GM18868 (cell line): ENCODE data around the gene TCOF1.

Experiments
- ATAC-seq: cut with Tn5 transposase; IDR thresholded peaks from one replicate; pipeline ENCODE4 v1.9.1; 2021; ENCODE audit warnings: mild to moderate bottlenecking, moderate library complexity; ENCODE audit not compliant: unreplicated experiment

Gene TCOF1

DNA sequence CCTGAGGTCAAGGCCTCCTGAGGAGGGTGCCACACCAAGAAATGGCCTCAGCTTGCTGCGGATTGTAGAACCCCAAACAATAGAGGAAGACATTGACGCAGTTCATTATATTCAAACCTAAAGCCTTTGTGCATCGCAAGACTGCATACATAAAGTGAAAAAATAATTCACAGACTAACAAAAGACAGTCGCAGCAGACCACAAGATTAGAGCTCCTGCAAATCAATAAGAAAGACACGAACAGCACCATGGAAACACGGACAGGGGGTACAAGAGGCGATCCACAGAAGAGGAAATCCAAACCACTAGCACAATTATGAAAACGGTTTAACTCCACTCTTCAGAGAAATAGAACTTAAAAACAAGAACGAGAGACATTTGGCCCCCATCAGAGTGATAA lies 10.0 kb upstream of the TCOF1 start:
- ATAC-seq: no peak

- no peak for ATAC-seq
These were observed 7.7 kb upstream of the TCOF1 start for GRCh38 chr5:150349681-150350275.

DNA sequence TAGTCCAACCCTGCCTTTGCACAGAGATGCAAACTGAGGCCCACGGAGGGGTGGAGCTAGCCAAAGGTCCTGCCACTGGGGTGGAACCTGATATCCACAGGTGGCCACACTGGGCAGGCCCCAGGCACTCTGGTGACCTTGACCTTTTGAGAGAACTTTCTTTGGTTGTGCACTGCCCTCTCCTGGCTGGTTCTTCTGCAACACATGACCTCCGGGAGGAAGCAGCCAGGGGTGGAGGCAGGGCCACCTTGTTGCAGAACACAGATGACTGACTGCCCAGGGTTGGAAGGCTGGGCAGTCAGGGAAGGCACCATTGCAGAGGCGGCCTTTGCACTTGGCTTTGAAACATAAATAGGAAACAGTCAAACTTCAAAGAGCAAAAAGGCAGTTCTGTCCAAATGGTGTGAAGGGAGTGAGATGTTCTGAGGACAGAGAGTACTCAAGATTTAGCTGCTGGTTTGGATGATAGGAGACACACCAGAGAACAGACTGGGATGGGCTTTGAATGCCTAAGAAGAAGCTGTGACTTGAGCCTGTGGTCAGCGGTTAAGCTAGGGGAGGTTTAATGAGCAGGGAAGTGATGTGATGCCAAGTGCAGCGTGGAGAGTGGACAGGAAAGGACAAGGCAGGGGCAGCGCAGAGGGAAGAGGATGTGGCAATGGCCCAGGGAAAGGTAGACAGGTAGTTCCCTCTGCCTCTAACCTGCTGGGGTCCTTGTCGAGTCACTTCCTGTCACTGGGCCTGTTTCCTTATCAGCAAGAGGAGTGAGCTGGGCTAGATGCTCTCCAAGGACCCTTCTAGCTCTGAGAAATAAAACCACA lies 6.8 kb upstream of the TCOF1 start:
- ATAC-seq: peak; percentile 59

GRCh38 chr5:150352244-150353031 lies 5.1 kb upstream of the TCOF1 start:
- ATAC-seq: no peak

DNA sequence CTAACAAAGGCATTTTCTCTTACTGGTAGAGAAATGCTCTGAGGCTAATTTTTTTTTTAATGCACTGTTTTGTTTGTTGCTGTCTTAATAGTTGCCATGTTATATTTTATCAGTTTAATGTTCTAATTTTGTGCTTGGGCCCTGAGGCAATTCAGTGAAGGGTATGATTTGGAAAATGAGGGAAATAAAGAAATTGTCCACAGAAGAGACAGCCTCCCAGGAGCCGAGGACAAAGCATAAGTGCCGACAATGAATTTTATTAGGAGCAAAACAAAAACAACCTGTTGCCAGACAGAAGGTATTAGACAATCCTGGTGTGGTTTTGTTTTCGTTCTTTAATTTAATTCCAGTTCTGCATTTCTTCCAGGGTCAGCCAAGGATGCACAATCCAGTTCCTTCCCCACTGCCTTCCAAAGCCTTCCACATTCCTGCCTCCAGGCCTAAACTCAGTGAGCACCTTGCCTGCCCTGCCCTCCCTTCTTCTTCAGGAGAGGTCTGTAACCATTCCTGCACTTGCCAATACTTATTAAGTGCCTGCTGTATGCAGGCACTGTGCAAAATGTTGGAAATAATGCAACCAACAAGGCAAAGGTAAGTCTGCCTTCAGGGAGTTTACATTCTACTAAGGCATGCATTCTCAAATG lies 4.3 kb upstream of the TCOF1 start:
- no peak for ATAC-seq

DNA sequence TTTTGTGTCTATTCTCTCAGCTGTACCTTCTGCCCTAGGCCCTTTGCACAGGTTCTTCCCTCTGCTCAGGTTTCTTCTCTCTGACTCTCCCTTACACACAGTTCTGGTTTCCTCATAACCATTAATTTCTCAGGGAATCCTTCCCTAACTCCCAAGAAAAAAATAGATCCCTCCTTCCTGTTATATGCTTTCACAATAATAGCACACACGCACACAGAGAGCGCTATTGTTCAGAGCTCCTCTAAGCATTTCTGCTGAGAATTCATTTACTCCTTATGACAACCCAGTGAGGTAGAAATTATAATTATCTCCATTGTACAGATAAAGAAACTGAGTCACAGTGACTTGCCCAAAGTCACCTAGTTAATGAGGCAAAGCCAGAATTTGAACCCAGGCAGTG lies 1.7 kb upstream of the TCOF1 start:
- no peak for ATAC-seq

DNA sequence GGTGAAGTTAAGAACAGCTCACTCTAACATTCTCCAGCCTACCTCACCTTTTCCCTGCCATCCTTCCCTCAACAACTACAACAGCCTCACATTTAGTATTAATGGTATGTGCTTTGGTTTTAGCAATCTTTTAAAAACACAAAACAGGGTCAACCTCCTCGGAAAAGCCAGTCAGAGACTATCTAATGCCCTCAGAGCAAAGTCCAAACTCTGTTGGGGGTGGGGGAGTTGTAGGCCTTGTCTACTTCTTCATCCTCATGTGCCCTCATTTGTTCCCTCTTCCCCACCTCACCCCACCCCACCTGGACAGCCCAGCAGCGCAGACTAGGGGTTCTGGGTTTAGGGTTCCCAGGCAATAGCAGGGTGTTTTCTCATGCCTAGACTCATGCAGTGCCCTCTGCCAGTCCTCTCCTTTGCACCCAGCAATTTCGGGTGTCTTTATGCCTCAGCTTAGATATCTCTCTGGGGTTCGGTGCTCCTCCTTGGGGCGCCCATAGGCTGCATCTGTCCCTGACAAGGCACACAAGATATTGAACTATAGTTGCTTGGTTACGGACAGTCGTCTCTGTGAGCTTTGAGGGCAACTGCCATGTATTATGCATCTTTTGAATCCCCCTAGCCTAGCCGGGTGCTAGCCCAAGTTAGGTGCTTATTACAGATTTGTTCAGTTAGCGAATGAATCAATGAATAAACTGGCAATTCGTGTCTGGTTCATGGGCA lies 762 bp upstream of the TCOF1 start:
- ATAC-seq: no peak

DNA sequence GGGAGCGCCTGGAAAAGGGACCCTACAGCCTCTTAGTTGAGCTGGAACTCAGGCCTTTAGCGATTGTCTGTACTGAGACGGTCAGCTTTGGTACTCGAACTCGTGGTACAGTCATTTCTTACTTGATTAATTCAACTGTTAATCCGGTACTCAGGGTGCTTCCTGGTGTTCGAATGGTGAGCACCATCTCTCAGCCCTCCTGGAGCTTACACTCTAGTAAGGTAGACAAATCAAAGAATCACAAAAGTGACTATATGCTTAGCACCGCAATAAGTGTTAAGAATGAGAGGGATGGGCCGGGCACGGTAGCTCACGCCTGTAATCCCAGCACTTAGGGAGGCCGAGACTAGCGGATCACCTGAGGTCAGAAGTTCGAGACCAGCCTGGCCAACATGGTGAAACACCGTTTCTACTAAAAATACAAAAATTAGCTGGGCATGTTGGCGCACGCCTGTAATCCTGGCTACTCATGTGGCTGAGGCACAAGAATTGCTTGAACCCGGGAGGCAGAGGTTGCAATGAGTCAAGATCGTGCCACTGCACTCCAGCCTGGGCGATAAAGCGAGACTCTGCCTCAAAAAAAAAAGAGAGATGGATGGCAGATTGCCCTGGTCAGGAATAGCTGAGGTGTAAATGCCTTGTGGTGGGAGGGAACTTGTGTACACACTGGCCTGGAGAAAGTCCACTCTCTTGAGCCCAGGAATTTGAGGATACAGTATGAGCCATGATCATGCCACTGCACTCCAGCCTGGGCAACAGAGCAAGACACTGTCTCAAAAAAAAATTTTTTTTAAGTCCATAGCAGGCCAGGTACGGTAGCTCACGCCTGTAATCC lies 981 bp downstream of the TCOF1 start:
- ATAC-seq: no peak

DNA sequence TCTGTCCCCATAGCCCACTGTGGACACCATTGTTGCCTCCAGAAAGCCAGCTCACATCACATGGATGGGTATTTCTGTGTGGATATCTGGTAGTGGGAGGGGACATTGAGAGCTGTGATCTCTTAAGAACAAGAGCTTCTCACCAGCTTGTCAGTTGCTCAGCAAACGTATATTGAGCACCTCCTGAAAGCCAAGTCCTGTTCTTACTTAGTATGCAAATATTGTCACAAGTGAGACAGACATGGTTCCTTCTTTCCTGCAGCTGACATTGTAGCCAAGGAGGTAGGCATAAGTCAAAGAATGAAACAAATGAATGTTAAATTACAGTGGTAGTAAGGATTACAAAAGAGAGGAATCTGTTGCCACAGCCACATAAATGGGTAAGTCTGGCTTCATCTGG lies 3.8 kb downstream of the TCOF1 start:
- ATAC-seq: peak; percentile 24

DNA sequence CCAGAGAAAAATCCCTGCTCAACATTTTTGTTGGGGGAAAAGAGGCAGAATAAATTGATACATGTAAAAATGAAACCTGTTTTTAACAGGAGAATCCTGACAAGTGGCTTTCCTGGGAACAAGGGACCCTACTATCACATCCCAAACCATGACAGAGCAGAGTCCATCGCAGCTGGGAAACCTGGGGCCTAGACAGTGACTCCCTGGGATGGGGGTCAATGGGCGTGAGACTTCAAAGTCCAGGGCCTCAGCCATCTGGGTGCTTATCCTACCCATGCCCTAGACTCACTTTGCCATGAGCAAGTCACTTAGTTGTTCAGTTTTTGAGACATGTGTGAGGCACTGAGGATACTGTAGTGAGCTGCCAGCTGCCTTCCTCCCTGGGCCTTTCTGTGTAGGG lies 5.7 kb downstream of the TCOF1 start:
- no peak for ATAC-seq

DNA sequence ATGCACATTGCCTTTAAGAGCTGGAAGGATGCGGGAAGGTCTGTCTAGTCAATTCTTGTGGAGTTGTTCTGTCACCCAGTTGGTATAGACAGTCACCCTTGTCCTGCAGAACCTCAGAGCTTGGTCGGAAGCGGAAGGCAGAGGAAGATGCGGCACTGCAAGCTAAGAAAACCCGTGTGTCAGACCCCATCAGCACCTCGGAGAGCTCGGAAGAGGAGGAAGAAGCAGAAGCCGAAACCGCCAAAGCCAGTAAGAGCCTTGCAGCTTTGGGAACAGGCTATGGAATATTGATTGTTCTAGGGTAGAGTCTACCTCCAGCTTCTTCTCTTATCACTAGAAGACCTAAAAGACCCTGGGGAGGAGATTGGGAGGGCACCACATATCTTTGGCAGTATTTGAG lies 6.5 kb downstream of the TCOF1 start:
- ATAC-seq: no peak

GRCh38 chr5:150368526-150368925 lies 11.0 kb downstream of the TCOF1 start:
- ATAC-seq: no peak

DNA sequence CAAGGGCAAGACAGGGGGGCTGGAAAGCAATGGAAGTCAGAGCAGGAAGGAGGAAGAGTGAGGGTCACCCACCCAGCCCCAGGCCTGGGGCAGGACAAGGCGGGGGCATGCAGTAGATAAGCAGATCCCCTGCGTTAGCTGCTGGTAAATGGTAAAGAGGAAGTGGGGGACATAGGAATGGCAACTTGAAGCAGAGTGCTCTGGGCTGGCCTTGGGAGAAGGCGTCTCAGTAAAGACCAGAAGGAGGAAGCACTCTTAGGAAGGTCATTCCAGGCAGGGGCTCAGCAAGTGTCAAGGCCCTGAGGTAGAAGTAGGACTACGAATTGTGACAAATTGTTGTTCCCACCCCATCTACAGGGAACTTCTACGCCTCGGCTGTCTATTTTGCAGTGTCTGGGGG lies 15.1 kb downstream of the TCOF1 start:
- no peak for ATAC-seq

- ATAC-seq: no peak
These were observed 17.2 kb downstream of the TCOF1 start for GRCh38 chr5:150374651-150375050.

DNA sequence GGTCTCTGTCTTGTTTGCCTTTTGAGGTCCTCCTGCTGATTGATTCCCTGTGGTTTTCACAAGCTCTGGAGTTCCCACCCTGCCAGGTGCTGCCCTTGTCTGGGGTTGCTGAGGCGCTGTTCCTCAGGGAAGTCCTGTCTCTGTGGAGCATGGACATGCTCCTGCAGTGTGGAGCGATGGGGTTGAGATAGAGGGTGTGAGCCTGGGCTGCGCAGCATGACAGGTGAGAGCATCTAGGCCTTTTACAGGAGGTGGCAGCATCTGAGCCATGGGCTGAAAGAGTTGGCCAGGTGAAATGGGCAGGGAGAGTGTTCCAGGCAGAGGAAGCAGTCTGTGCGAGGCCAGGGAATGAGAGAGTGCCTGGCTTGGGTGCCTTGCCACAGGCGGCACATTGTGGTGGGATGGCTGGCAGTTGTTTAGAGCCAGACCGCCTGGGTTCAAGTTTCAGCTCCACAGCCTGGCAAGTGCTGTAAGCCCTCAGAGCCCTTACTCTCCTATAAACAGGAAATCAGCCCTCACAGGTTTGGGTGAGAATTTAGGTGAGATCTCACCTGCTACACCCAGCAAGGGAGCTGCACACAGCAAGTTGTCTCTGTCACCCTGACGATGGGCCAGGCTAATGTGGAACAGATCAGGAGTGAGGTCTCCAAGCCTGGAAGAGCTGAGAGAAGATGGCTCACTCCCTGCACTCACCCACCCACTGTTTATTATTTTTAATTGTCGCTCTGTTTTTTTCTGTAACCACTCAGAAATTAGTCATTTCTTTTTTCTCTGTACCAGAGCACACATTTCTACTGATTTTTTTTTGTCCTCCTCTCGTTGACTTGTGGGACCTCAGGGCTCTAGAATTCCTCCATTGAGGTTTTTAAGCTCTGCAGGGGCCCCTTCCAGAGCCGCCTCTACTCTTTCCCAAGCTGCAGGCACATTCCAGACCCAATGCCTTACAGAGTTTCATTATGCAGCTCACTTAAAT lies 19.6 kb downstream of the TCOF1 start:
- no peak for ATAC-seq

DNA sequence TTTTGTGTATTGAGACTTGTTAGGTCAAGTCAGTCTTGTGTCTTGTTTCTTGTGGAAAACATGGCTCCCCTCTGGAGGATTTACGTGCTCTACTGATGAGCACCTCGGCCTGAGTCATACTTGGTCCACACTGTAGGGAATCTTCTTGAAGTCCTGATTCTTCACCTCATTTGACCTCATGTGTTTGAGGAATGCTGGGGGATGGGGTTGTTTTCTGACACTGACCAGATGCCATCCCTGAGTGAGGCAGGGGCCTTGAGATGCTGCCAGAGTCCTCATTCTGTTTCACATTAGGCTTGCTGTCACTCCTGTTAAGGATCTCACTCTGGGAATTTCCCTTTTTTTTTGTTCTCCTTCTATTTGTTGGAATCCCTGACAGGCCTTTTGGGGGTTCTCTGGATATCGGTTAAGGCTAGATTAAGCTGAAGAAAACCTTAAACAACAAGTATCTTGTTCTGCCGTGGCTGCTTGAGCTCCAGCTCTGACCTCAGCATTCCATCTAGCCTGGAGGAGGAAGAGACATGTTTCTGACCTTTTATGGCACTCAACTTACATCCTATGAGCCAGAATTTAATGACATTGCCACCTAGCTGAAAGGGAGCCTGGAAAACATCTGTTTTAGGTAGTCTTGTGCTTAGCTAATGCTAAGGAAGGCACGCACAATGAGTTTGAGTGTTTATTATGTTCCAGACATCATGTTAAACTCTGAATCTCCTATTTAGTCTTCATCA lies 20.6 kb downstream of the TCOF1 start:
- ATAC-seq: no peak

GRCh38 chr5:150384701-150385100 lies 27.2 kb downstream of the TCOF1 start:
- no peak for ATAC-seq
